ENCODE results near the gene ZNF692.

The ZNF692 gene

DNA sequence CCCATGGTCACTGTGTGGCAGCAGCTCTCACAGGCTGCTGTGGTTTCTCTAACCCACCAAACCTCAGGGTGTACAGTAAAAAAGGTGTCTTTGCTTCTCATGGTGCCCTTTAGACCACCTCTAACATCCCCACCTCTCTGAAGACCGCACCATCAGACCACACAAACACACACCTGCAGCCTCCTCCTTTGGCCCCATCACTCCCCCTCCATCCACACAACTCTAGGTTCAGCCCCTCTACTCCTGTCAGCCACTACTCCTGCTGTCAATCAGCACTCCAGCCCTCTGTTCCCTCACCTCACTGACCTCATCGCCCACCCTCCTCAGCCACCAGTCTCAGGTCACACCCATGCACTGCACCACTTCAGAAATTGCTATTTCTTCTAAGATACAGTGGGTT is 7.5 kb downstream of the ZNF692 start:
- intact Hi-C loops (cut with DNase I) = no loop called here
- no peak for DNase-seq

DNA sequence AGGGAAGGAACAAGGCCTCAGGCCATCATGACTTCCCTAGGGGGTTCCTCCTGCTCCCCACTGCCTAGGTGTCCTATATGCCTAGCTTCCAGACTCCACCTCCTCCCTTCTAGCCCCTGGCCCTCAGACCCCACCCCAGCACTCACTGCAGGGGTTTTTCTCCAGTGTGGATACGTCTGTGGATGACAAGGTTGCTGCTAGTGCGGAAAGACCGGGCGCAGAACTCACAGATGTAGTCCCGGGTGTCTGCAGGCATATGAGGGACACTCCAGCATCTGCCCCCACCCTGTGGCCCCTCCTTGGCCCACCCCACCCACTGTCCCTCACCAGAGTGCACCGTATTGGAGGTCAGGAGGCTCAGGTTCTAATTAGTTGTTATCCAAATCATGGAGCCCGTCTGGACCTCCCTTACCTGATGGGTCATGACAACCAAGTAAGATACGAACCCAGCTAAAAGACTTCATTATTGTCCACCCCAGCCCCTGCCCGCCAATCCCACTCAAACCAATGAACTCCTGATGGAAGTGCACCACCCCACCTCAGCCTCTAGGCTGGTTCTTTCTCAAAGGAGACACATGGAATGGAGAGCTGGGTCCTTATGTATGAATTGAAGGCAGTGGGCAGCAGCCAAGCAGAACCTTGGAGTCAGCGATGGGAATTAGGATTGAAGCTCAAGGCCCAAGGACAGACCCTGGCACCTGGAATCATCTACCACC is 8.2 kb downstream of the ZNF692 start:
- intact Hi-C loops (cut with DNase I) = no loop called here

DNA sequence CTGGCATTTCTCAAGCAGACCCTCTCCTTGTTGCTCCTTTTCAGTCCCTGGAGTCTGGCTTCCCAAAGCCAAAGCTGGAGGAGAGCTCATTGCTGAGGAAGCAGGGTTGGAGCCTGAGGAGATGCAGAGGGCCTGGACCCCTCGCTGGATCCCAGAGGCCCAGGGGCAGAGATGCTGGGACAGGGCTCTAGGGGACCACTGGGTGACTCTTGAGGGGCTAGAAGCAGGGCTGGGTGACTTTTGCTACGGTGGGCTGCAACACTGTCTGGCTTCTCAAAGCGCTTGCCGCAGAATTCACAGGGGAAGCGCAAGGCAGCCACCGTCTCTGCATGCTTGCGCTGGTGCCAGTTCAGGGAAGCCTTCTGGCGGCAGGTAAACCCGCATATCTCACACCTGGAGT is 8.8 kb downstream of the ZNF692 start:
- intact Hi-C loops (cut with DNase I) = no loop called here
- peak in 1 of 10 donors; percentile 68 for DNase-seq

More for the DNA sequence above, 8.2 kb downstream of the ZNF692 start:
- peak in 1 of 10 donors; percentile 34 for DNase-seq

DNA sequence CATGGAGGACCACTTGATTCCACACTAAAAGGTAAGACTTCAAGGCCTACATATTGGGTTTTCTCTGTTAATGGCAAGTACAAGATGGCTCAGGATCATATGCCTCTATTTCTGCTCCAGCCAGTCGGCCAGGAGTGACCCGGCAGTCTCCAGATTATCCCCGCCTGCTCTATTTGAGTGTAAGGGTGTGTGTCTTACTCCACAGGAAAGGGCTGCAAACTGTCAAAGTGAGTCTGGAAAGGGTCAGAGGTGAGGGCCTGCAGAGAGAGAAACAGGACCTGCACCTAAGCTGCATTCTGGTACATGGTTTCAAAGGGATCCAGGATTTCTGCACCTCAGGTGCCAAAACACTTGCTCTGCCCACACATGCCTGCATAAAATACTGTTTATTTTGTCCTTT is 9.2 kb downstream of the ZNF692 start:
- DNase-seq = peak in 1 of 10 donors; percentile 49
- intact Hi-C loops (cut with DNase I) = no loop called here

DNA sequence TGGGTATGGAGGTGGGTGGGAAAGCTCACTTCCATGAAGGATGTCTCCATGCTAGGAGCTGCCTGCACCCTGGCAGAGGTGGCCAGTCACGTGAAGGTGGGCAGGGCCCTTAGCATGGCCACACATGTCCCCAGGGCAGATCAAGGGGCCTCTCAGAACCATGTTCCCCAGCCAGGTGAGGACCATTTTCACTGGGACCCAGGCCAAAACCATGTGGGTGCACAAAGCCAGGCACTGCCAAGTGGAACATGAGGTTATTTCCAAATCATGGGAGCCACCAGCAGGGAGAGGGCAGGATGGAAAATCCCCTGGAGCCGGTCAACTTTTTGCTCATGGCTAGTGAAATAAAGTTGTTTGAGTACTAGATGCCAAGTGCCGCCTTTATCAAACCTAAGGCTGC is 9.7 kb downstream of the ZNF692 start:
- no peak for DNase-seq
- intact Hi-C loops (cut with DNase I) = no loop called here

DNA sequence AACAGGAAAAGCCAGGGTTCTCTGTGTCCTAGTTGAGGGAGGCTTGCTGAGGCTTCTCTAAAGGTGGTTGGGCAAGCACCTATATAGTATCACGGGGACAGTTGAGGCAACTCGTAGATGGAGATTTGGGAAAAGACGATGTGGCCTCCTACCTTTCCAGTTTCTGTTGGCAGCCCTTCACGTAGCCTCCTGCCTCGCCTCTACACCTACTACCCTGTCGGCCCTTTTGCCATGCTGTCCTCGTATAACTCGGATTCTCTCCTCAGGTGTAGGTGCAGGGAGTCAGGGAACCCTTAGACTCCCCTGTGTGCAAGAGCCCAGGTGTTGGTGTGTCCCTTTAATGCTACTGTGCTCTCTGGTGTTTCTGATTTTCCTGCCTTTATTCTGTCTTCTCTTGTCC is 10.3 kb downstream of the ZNF692 start:
- no peak for DNase-seq
- intact Hi-C loops (cut with DNase I) = no loop called here

DNA sequence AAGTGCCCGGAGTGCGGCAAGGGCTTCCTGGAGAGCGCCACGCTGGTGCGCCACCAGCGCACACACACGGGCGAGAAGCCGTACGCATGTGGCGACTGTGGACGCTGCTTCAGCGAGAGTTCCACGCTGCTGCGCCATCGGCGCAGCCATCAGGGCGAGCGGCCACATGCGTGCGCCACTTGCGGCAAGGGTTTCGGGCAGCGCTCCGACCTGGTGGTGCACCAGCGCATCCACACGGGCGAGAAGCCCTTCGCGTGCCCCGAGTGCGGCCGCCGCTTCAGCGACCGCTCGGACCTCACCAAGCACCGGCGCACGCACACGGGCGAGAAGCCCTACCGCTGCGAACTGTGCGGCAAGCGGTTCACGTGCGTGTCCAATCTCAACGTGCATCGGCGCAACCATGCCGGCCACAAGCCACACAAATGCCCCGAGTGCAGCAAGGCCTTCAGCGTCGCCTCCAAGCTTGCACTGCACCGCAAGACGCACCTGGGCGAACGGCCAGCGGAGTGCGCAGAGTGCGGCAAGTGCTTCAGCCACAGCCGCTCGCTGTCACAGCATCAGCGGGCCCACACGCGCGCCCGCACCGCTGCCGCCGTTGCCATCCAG is 10.8 kb downstream of the ZNF692 start:
- no peak for DNase-seq
- intact Hi-C loops (cut with DNase I) = no loop called here

DNA sequence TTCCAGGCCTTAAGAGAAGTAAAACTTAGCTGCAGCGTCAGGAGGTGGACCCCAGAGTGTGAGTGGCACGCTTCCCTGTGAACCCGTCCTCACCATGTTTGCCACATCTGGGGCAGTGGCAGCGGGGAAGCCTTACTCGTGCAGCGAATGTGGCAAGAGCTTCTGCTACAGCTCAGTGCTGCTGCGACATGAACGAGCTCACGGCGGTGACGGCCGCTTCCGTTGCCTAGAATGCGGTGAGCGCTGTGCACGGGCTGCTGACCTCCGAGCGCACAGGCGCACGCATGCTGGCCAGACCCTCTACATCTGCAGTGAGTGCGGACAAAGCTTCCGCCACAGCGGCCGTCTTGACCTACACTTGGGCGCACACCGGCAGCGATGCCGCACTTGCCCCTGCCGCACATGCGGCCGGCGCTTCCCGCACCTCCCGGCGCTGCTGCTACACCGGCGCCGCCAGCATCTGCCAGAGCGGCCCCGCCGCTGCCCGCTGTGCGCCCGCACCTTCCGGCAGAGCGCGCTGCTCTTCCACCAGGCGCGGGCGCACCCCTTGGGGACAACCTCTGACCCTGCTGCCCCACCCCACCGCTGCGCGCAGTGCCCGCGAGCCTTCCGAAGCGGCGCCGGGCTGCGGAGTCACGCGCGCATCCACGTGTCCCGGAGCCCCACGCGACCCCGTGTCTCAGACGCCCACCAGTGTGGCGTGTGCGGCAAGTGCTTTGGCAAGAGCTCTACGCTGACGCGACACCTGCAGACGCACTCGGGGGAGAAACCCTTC is 11.5 kb downstream of the ZNF692 start:
- DNase-seq = no peak
- intact Hi-C loops (cut with DNase I) = no loop called here

DNA sequence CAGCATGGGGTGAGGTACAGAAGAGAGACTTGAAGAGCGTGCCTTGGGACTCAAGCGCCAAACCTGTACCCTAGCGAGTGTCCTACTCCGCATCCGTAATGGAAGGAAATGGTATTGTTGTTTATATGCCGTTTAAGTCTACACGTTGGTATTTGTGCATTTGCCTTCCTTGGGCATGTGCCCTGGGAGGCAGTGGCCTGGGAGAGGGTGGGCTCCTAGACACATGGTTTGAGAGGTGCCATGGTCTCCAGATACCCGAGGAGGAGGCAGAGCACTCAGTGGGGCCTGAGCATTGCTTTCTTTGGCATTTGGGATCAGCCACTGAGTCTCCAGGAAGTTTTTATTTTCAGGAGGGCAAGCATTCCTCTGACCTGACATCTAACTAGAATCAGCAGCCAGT is 14.4 kb downstream of the ZNF692 start:
- intact Hi-C loops (cut with DNase I) = no loop called here
- no peak for DNase-seq

DNA sequence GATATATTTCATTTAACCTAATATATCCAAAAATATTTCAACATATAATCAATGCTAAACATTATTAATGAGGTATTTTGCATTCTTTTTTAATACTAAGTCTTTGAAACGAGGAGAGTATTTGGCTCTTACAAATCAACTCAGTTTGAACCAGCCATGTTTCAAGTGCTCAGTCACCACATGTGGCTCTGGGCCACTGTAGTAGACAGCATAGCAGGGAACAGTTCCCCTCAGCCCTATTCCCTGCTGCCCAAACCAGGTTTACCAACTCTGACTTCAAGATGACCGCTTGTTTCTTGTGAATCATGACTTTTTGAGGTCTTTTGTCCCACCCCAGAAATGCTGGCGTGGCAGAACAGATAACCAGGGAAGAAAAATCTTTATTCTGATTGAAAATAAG is 15.2 kb downstream of the ZNF692 start:
- DNase-seq = no peak
- intact Hi-C loops (cut with DNase I) = no loop called here

DNA sequence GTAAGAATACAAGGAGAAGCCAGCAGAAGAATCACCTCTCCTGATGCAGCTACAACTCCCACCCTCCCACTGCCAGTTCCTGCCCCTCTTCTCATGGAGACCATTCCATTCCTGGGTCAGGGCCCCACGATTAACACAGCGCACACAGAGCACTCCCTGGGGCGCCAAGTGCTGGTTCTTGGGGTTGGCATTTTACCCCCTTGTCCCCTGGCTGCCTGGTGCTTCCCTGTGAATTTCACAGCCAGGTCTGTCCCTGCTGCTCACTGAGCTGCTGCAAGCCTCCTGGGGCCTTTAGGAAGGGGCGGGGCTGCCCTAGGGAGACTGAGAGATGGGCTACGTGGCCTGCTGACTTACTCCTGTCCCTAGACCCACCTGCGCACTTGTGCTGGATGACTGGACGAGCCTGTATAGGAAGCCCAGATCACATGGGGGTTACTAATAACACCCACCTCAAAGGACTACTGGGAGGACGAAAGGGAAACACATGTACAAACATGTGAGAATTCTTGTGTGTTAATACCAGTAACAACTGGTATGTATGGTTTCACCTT is 16.0 kb downstream of the ZNF692 start:
- intact Hi-C loops (cut with DNase I) = no loop called here
- DNase-seq = no peak

DNA sequence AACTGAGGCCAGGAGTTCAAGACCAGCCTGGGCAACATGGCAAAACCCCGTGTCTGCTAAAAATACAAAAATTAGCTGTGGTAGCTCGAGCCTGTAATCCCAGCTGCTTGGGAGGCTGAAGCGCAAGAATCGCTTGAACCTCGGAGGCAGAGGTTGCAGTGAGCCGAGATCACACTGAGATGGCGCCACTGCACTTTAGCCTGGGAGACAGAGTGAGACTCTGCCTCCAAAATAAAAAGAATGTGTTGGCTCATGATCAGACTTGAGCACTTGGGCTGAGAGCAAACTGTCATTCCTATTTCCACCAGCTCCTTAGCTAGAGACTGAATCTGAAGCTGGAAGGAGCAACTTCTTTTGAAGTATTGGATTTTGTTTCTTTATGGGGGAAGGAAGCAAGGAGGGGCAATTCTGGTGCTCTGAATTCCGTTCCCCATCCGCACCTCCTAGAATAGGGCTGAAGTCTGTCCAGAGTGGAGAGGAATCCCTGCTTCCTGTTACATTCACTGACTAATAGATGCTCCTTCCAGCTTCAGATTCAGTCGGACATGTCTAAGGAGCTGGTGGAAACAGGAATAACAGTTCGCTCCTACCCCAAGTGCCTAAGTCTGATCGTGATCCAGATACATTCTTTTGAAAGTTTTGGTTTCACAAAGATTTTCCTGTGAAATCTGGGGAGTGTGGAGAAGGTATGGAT is 17.0 kb downstream of the ZNF692 start:
- intact Hi-C loops (cut with DNase I) = no loop called here

DNA sequence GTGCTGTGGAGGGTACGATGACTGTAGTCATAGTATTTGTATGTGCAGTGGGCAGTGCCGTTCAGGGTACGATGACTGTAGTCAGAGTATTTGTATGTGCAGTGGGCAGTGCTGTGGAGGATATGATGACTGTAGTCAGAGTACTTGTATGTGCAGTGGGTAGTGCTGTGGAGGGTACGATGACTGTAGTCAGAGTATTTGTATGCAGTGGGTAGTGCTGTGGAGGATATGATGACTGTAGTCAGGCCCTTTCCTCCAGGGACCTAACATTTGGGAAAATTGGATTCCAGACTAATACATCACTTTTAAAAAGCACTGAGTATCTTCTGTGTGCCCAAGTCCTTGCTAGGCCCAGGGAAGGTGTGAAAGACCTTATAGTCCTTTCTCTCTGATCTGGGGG is 17.9 kb downstream of the ZNF692 start:
- no peak for DNase-seq
- intact Hi-C loops (cut with DNase I) = no loop called here

More for the DNA sequence above, 17.0 kb downstream of the ZNF692 start:
- no peak for DNase-seq

DNA sequence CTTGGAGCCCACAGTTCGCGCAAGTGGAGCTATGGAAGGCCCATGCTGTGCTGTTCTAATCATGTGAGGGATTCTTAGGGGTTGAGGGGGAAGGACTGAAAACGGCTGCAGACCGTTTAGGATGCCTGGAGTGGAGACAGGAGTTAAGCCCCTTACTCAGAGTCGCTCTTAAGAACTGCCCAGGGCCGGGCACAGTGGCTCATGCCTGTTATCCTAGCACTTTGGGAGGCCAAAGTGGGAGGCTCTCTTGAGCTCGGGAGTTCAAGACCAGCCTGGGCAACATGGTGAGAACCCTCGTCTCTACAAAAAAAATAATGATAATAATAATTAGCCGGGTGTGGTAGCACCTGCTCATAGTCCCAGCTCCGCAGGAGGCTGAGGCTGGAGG is 19.7 kb downstream of the ZNF692 start:
- intact Hi-C loops (cut with DNase I) = no loop called here
- peak in 1 of 10 donors; percentile 35 for DNase-seq

DNA sequence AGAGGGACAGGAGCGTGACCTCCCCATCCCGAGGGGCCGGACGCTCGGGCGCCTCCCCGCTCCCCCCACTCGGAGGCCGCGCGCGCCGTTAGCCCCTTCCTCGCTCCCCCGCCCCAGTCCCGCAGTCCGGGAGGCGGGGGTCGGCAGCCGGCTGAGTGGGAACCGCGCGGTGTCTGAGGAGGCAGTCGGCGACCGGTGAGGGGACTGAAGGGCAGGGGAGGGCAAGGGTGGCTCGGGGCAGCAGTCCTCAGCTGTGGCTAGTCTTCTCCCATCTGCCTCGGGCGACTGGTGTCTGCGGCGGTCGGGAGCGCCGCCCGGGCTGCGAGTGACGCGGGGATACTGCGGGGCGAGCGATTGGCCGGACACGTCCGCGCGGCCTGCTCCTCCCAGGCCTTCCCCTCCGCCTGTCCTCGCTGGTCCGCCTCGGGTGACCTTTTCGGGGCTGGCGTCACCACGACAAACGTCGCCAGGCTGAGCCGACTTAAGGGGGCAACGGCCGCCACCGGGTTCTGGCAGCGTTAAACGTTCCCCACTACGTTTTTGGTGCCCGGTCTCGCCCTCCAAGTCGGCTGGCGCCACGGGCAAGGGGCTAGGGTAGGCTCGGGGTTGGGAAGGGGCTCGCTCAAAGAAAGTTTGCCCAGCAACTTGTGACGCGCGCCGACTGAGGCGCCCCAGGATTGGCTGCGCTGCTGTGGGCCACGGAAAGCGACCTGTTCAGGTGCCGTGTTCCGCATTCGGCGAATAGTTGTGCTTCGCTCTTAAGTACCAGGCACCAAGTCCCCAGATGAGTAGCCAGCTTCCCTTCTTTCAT is 20.3 kb downstream of the ZNF692 start:
- DNase-seq = peak; percentile 79 to 98 (median 89)
- intact Hi-C loops (cut with DNase I) = loop anchor here (1.0 kb wide), 1 partner anchor 21 kb away; the partner anchor contains the start of gene ZNF692

DNA sequence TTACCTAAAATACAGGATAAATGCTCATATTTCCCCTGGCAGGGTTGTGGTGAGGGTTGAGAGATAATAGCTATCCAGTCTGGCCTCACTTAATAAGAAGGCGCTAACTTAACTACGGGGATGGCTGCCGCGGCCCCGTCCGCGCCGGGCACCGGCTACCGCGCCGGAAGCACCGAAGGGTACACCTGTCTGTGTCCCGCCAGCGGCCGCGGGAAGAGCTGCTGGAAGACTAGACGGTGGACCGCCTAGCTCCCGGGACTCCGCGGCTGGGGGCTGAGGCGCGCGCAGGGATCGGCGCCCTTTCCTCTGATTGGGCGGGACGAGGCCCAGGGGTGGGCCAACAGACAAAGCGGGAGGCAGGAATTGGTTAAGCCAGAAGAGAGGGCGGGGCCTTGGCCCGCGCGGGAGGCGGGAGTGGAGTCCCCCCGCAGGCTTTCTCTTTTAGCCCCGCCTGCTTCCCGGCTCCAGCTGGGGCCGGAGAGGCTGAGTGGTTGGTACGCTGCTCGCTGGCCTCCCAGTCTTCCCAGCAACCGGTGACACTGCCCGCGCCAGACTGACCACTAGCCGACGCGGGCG is 21.0 kb downstream of the ZNF692 start, which contains the start of gene ZNF672:
TSS of gene ZNF672 (plus strand) at position 444 of the 576 bp plus-strand sequence. CDS start 9,051 bp downstream, outside the sequence.
- intact Hi-C loops (cut with DNase I) = loop anchor here (1.0 kb wide), 1 partner anchor 21 kb away; the partner anchor contains the start of gene ZNF692
- DNase-seq = peak; percentile 94 to 100 (median 98)

DNA sequence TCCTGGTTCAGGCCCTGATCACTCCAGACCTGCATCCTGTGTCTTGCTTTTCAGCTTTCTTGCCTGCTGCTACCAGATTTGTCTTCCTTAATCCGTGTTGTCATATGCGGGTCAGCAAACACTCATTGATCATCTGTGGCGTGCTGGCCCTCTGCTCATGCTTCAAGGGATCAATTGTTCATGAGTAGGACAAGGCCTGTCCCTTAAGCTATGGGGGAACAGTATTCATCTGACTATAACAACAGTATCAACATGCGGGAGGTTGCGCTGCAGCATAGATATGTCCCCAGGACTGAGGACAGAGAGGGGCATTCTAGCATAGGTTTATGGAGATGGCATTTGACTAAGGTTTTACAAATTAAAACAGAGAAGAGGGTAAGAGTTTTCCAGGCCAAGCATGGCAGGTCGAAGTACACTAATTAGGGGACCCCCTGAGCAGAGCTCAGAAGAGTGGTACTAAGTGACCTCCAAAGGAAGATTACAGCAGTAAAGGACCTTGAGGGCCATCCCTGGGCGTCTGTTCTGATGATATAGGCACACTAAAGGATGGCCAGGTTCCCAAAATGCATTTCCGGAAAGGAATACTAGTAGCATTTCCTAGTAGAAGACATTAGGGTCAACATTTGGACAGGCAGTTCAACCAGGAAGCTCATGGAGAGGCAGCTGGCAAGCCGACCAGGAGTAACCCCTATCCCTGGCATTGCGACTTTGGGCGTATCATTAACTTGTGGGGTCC is 21.7 kb downstream of the ZNF692 start:
- intact Hi-C loops (cut with DNase I) = no loop called here
- peak in 2 of 10 donors; percentile 2 to 7 for DNase-seq

DNA sequence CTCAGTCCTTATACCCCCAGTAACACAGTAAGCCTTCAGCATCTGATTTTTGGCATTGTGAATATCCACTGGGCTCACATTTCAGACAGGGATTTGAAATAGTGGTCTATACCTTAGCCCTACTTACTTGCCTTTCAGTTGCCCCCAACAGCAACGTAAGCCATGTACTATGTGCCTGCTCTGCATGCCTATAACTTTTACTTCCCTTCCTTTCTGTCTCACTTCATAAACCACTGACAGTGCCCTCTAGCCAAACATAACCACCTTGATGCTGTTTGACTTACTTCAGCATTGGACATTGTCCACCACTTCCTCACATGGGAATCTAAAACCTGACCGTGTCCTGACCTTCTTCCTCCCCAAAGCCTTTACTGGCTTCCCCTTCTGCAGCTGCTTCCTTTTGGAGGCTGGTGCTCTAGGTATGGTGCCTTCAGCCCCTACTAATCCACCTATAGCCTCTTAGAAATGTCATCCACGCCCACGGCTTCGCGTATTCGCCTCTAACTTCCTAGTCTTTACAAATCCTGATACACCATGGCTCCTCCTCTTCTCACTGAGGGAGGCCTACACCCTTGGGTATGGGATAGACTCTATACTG is 24.4 kb downstream of the ZNF692 start:
- intact Hi-C loops (cut with DNase I) = no loop called here
- DNase-seq = peak in 1 of 10 donors; percentile 12
